ENCODE data around the gene CHCHD6.

Gene CHCHD6

DNA sequence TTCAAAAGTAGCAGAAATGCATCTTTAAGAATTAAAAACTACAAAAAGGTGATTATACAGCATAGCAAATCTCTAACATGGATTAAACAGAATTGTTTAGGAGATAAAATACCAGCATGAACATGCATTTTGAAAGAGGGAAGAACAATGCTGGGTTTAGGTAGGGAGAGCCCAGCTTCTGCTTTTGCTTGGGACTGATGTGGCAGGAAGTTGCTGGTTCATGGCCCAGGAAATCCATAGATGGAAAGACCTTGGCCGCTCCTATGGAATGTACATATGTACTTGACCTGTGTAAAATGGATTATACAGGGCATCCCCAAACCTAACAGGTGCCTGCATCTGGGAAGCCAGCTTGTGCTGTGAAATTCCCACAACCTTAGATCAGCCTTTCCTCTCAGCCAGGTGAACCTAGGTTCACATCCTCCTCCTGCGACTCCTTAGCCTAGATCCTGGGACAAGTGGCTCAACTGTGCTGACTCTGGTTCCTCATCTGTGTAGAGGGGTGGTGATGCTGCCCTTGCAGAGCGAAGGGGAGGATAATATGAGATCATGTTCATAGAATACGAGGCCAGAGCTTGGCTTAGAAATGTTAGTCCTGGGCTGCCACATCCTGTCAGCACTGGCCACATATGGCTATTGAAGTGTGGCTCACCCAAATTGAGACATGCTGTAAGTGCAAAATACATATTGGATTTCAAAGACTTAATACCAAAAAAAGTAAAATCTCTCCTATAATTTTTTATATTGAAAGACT, 231.9 kb downstream of the CHCHD6 start:
- peaks cover 39% of the 10 kb centered on the region for H3K4me1 ChIP-seq (ENCODE audit: control insufficient read depth, insufficient read depth, low read length, unreplicated experiment)

DNA sequence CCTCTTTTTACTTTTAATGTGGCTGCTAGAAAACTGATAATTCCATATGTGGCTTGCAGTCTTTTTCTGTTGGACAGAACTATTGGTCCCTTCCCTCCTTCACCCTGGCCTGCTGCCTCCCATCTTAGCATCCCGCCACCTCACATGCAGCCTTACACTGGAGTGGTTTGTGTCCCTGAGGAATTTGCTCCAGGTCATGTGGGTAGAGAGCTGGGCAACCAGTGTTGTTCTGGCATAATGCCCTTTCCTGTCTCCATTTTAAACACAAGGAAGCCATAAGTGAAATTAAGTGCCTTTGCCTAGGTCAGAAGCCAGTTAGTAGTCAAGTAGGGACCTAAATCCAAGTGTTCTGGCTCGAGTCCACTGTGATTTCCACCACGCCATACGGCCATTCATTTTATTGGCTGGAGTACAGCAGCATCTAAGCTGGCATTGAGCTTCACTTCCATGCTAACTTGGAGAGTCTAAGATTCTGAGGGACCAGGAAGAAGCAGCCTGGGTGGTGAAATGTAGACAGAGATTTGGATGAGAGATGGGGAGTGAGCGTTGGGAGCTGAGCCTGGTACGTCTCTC, 232.9 kb downstream of the CHCHD6 start:
- H3K27me3 ChIP-seq (ENCODE audit: insufficient read depth, low read length), result no peaks in the 10 kb centered on the region
- H3K27ac ChIP-seq (ENCODE audit: low read depth, low read length), result no peak overlapping the region
- peaks cover 32% of the 10 kb centered on the region for H3K4me1 ChIP-seq (ENCODE audit: control insufficient read depth, insufficient read depth, low read length, unreplicated experiment)
- no peak overlapping the region for H3K4me3 ChIP-seq (ENCODE audit: low read depth, low read length)
- no peaks in the 10 kb centered on the region for H3K36me3 ChIP-seq (ENCODE audit: insufficient read depth, low read length)
- no peak overlapping the region for H2AFZ ChIP-seq (ENCODE audit: low read length, unreplicated experiment)
- H3K79me2 ChIP-seq (ENCODE audit: control insufficient read depth, insufficient read depth, low read length, unreplicated experiment), result no peaks in the 10 kb centered on the region

More for the DNA sequence above, 231.9 kb downstream of the CHCHD6 start:
- Histone ChIP-seq H3K36me3 (ENCODE audit: insufficient read depth, low read length) (no peaks in the 10 kb centered on the region), H3K79me2 (ENCODE audit: control insufficient read depth, insufficient read depth, low read length, unreplicated experiment) (no peaks in the 10 kb centered on the region), H2AFZ (ENCODE audit: low read length, unreplicated experiment) (no peak overlapping the region), H3K4me3 (ENCODE audit: low read depth, low read length) (no peak overlapping the region), H3K27me3 (ENCODE audit: insufficient read depth, low read length) (no peaks in the 10 kb centered on the region), H3K27ac (ENCODE audit: low read depth, low read length) (no peak overlapping the region)

DNA sequence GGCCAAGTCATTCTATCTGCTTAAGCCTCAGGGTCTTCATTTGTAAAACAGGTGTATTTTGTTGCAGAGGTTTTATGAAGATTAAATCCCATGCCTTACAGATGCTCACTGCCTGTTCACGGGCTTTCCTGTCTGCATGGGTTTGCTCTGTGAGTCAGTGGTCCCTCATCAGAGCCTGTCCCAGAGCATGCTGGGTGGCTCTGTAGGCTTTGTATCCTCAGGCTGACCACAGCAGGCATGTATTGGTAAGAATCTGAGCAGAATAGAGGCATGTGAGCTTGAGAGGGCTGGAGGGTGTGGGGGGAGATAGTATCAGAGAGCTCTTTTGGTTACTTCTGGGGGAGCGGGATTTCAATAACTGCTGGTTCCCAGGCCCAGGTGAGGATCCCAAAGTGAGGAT, 233.5 kb downstream of the CHCHD6 start:
- no peaks in the 10 kb centered on the region for H3K79me2 ChIP-seq (ENCODE audit: control insufficient read depth, insufficient read depth, low read length, unreplicated experiment)
- no peaks in the 10 kb centered on the region for H3K36me3 ChIP-seq (ENCODE audit: insufficient read depth, low read length)
- H3K27me3 ChIP-seq (ENCODE audit: insufficient read depth, low read length), result no peaks in the 10 kb centered on the region
- H3K27ac ChIP-seq (ENCODE audit: low read depth, low read length), result no peak overlapping the region
- peaks cover 27% of the 10 kb centered on the region for H3K4me1 ChIP-seq (ENCODE audit: control insufficient read depth, insufficient read depth, low read length, unreplicated experiment)
- H3K4me3 ChIP-seq (ENCODE audit: low read depth, low read length), result no peak overlapping the region
- no peak overlapping the region for H2AFZ ChIP-seq (ENCODE audit: low read length, unreplicated experiment)

GRCh38 chr3:126937973-126938372, 233.9 kb downstream of the CHCHD6 start:
- no peaks in the 10 kb centered on the region for H3K79me2 ChIP-seq (ENCODE audit: control insufficient read depth, insufficient read depth, low read length, unreplicated experiment)
- H3K36me3 ChIP-seq (ENCODE audit: insufficient read depth, low read length), result no peaks in the 10 kb centered on the region
- peaks cover 23% of the 10 kb centered on the region for H3K4me1 ChIP-seq (ENCODE audit: control insufficient read depth, insufficient read depth, low read length, unreplicated experiment)
- no peak overlapping the region for H3K4me3 ChIP-seq (ENCODE audit: low read depth, low read length)
- no peak overlapping the region for H2AFZ ChIP-seq (ENCODE audit: low read length, unreplicated experiment)
- H3K27me3 ChIP-seq (ENCODE audit: insufficient read depth, low read length), result no peaks in the 10 kb centered on the region
- H3K27ac ChIP-seq (ENCODE audit: low read depth, low read length), result no peak overlapping the region

GRCh38 chr3:126938520-126939337, 234.7 kb downstream of the CHCHD6 start:
- Histone ChIP-seq H3K27ac (ENCODE audit: low read depth, low read length) (no peak overlapping the region), H3K36me3 (ENCODE audit: insufficient read depth, low read length) (no peaks in the 10 kb centered on the region), H3K4me1 (ENCODE audit: control insufficient read depth, insufficient read depth, low read length, unreplicated experiment) (peaks cover 23% of the 10 kb centered on the region), H2AFZ (ENCODE audit: low read length, unreplicated experiment) (no peak overlapping the region), H3K79me2 (ENCODE audit: control insufficient read depth, insufficient read depth, low read length, unreplicated experiment) (no peaks in the 10 kb centered on the region), H3K4me3 (ENCODE audit: low read depth, low read length) (no peak overlapping the region), H3K27me3 (ENCODE audit: insufficient read depth, low read length) (no peaks in the 10 kb centered on the region)

DNA sequence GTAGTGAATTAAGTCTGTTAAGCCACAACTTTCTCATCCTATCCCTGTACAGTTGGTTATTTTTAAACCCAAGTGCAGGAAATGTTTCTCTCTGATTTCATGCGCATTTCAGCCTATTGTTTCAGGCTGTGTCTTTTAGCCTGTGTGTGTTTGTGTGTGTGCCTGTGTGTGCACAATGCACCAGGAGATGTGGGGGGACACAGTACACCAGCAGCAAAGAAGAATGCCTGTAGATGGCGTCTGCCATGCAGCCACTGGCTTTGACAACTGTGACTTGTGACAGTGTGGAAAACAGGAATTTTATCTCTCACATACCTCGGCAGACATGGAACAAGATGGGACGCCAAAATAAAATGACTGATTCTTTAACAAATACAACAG, 235.3 kb downstream of the CHCHD6 start:
- Histone ChIP-seq H3K4me1 (ENCODE audit: control insufficient read depth, insufficient read depth, low read length, unreplicated experiment) (peaks cover 23% of the 10 kb centered on the region), H3K36me3 (ENCODE audit: insufficient read depth, low read length) (no peaks in the 10 kb centered on the region), H2AFZ (ENCODE audit: low read length, unreplicated experiment) (no peak overlapping the region), H3K27me3 (ENCODE audit: insufficient read depth, low read length) (no peaks in the 10 kb centered on the region), H3K27ac (ENCODE audit: low read depth, low read length) (no peak overlapping the region), H3K79me2 (ENCODE audit: control insufficient read depth, insufficient read depth, low read length, unreplicated experiment) (no peaks in the 10 kb centered on the region), H3K4me3 (ENCODE audit: low read depth, low read length) (no peak overlapping the region)

DNA sequence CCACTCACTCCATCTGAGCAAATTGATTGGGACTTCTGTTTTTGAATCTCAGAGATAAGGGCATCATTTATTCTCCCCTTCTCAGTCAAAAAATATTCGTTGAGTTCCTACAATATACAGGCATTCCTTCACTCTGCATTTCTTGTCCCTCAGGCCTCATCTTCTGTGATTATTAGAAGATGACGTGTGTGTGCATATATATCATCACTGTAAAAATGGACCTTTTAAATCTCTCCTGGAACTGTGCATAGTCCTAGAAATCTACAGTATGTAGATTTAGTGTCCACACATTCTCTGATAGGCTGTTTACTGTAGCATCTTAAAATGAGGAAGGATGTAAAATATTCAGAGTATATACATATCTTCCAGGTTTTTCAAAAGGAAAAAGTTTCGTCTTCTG, 235.7 kb downstream of the CHCHD6 start:
- Histone ChIP-seq H3K36me3 (ENCODE audit: insufficient read depth, low read length) (no peaks in the 10 kb centered on the region), H3K4me1 (ENCODE audit: control insufficient read depth, insufficient read depth, low read length, unreplicated experiment) (peaks cover 23% of the 10 kb centered on the region), H3K4me3 (ENCODE audit: low read depth, low read length) (no peak overlapping the region), H2AFZ (ENCODE audit: low read length, unreplicated experiment) (no peak overlapping the region), H3K27ac (ENCODE audit: low read depth, low read length) (no peak overlapping the region), H3K27me3 (ENCODE audit: insufficient read depth, low read length) (no peaks in the 10 kb centered on the region), H3K79me2 (ENCODE audit: control insufficient read depth, insufficient read depth, low read length, unreplicated experiment) (no peaks in the 10 kb centered on the region)

DNA sequence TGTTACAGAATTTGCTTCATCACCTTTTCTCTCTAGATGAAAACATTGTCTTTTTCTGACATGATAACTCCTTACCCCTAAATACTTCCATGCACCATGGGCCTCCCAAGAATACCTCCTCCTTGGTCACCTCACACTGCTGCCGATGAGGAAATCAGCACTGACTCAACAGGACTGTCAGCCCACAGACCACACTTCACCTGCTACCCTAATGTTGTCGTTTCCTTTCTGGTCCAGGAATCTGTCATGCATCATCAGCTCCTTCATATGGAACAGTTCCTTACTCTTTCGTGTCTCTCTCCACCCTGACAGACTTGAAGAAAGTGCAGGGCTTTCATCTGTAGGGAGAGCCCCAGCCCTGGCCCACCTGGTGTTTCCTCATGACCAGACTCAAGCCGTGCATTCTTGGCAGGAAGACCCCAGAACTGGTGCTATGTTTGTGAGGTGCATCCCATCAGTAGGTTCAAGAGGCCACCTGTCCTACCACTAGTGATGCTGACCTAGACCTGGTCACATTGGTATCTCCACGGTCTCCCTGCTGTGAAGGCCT, 237.8 kb downstream of the CHCHD6 start:
- Histone ChIP-seq H3K27ac (ENCODE audit: low read depth, low read length) (no peak overlapping the region), H3K4me1 (ENCODE audit: control insufficient read depth, insufficient read depth, low read length, unreplicated experiment) (peaks cover 21% of the 10 kb centered on the region), H3K79me2 (ENCODE audit: control insufficient read depth, insufficient read depth, low read length, unreplicated experiment) (no peaks in the 10 kb centered on the region), H3K36me3 (ENCODE audit: insufficient read depth, low read length) (no peaks in the 10 kb centered on the region), H2AFZ (ENCODE audit: low read length, unreplicated experiment) (no peak overlapping the region), H3K27me3 (ENCODE audit: insufficient read depth, low read length) (no peaks in the 10 kb centered on the region), H3K4me3 (ENCODE audit: low read depth, low read length) (no peak overlapping the region)

DNA sequence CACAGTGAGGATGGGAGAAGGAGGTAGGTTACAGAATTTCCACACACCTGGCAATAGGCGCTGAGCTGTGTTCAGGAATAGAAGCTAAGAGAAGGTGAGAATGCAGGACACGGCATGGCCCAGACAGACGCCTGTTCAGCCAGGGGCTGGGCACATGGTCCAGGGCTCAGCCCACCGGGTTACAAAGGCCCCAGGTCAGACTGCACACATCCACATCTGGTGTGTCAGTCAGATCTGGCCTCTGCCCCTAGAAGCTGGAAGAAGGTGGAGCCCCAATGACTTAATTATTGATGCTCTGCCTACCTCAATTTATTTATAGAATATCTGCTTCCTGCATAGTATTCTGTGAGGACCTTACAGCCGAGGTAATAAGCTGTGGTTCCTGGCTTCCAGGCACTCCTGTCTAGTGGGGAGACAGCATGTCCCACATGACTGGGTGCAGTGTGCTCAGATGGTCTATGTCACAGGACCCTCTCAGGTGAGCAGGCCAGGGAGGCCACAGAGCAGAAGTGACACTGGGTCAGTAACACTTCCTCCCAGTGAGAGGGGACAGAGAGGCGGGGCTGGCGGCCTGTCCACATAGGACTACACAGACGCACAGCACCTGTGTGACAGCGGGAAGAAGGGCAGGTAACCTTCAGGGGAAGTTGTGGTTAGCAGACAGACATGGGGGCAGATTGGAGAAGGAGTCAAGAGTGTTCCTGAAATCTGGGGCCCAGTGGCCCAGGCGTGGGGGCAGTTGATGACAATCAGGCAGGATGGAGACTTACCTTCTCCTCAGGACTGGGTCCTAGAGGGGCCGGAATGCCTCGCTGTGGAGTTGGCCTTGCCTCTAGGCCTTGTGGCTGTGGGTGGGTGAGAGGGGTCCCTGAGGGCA, 240.3 kb downstream of the CHCHD6 start:
- no peak overlapping the region for H3K27ac ChIP-seq (ENCODE audit: low read depth, low read length)
- no peaks in the 10 kb centered on the region for H3K4me1 ChIP-seq (ENCODE audit: control insufficient read depth, insufficient read depth, low read length, unreplicated experiment)
- no peak overlapping the region for H2AFZ ChIP-seq (ENCODE audit: low read length, unreplicated experiment)
- H3K36me3 ChIP-seq (ENCODE audit: insufficient read depth, low read length), result no peaks in the 10 kb centered on the region
- H3K79me2 ChIP-seq (ENCODE audit: control insufficient read depth, insufficient read depth, low read length, unreplicated experiment), result no peaks in the 10 kb centered on the region
- no peak overlapping the region for H3K4me3 ChIP-seq (ENCODE audit: low read depth, low read length)
- H3K27me3 ChIP-seq (ENCODE audit: insufficient read depth, low read length), result no peaks in the 10 kb centered on the region

GRCh38 chr3:126945171-126945721, 241.2 kb downstream of the CHCHD6 start:
- Histone ChIP-seq H3K27ac (ENCODE audit: low read depth, low read length) (no peak overlapping the region), H3K79me2 (ENCODE audit: control insufficient read depth, insufficient read depth, low read length, unreplicated experiment) (no peaks in the 10 kb centered on the region), H3K36me3 (ENCODE audit: insufficient read depth, low read length) (no peaks in the 10 kb centered on the region), H3K27me3 (ENCODE audit: insufficient read depth, low read length) (no peaks in the 10 kb centered on the region), H2AFZ (ENCODE audit: low read length, unreplicated experiment) (no peak overlapping the region), H3K4me3 (ENCODE audit: low read depth, low read length) (no peak overlapping the region), H3K4me1 (ENCODE audit: control insufficient read depth, insufficient read depth, low read length, unreplicated experiment) (no peaks in the 10 kb centered on the region)

Data from ACC112 (cell line).